Bronchial epithelial cell (primary cell): ENCODE data around the gene DHFR. TPM values are rescaled to one million over a fixed set of nuclear protein-coding genes. Genes with fewer than 3 reads are reported as not detected.
"Not testable (repeated sequence)": the region's sequence is repeated elsewhere in the genome, so short reads cannot be mapped to it uniquely, and the experiment has no call there.

Source experiments
- DNase-seq: peaks from one replicate; pipeline ENCODE4 v3.0.0-alpha.2; 2010; ENCODE audit warnings: low read depth
- FAIRE-seq: peaks from 2 replicates; lab custom pipeline; 2011; peaks lifted over from hg19 to GRCh38; lab: Jason Lieb, UNC
- H3K27me3 ChIP-seq: 2 replicates; pipeline ENCODE4 v1.5.1; 2011; ENCODE audit warnings: low read length; ENCODE audit not compliant: control insufficient read depth, insufficient read depth
- H3K36me3 ChIP-seq: 2 replicates; pipeline ENCODE4 v1.5.1; 2011; ENCODE audit warnings: low read length; ENCODE audit not compliant: control insufficient read depth, insufficient read depth
- H3K4me3 ChIP-seq: 2 replicates; pipeline ENCODE4 v1.5.1; 2011; ENCODE audit warnings: mild to moderate bottlenecking, low read depth, low read length, control low read depth
- CTCF ChIP-seq: IDR thresholded peaks from 2 replicates; pipeline ENCODE4 v1.5.1; 2011; ENCODE audit warnings: mild to moderate bottlenecking, moderate library complexity, low read length, control low read depth, inconsistent platforms; ENCODE audit not compliant: insufficient read depth, severe bottlenecking
- total RNA-seq: library from RNA; depleted of rRNA; stranded (reverse); fragments of >200 nt; gene quantifications from 2 replicates; pipeline ENCODE4 v1.2.1, GENCODE V29; 2014

Gene DHFR
- total RNA-seq, 1 donor from 2014 or later = 1.8 TPM

GRCh38 chr5:80662108-80662507, 7.3 kb upstream of the DHFR start:
- peak; percentile 88 for DNase-seq
- Histone ChIP-seq H3K27me3 (no peaks in the 10 kb centered on the region), H3K36me3 (peaks cover 1% of the 10 kb centered on the region), H3K4me3 (no peak overlapping the region)
- no peak for FAIRE-seq
- no peak for TF ChIP-seq CTCF

GRCh38 chr5:80660661-80661060, 5.9 kb upstream of the DHFR start:
- H3K4me3 ChIP-seq, H3K27me3 ChIP-seq, H3K36me3 ChIP-seq, FAIRE-seq, DNase-seq: not testable (repeated sequence)

GRCh38 chr5:80659106-80659505, 4.3 kb upstream of the DHFR start:
- FAIRE-seq (no peak), DNase-seq (peak; percentile 12)
- Histone ChIP-seq H3K4me3 (no peak overlapping the region), H3K36me3 (peaks cover 1% of the 10 kb centered on the region), H3K27me3 (no peaks in the 10 kb centered on the region)
- TF ChIP-seq CTCF = no peak

- Histone ChIP-seq H3K27me3 (no peaks in the 10 kb centered on the region), H3K36me3 (peaks cover 1% of the 10 kb centered on the region), H3K4me3 (no peak overlapping the region)
- FAIRE-seq (no peak), DNase-seq (no peak)
- no peak for TF ChIP-seq CTCF
These were observed 1.6 kb upstream of the DHFR start for GRCh38 chr5:80656425-80656824.

- TF ChIP-seq CTCF = no peak
- H3K36me3 ChIP-seq = peaks cover 1% of the 10 kb centered on the region
- no peaks in the 10 kb centered on the region for H3K27me3 ChIP-seq
- H3K4me3 ChIP-seq = peak overlapping the region; percentile 80
- DNase-seq (peak; percentile 51), FAIRE-seq (no peak)
These were observed 520 bp upstream of the DHFR start for GRCh38 chr5:80655231-80655774.

GRCh38 chr5:80654054-80654390, 761 bp downstream of the DHFR start:
- H3K27me3 ChIP-seq = no peaks in the 10 kb centered on the region
- no peak for DNase-seq
- H3K4me3 ChIP-seq = peak overlapping the region; percentile 80
- TF ChIP-seq CTCF = no peak
- FAIRE-seq = no peak
- H3K36me3 ChIP-seq = peaks cover 1% of the 10 kb centered on the region
